NCI-H460 (cell line): ENCODE results near the gene MYCBP. TPM values are rescaled to one million over a fixed set of nuclear protein-coding genes. Genes with fewer than 3 reads are reported as not detected.

Experiments
- DNase-seq: peaks from one replicate; pipeline ENCODE4 v3.0.0-alpha.2; 2016; ENCODE audit warnings: low read depth; ENCODE audit errors: extremely low read depth
- small RNA-seq, 2 experiments: library from RNA; depleted of rRNA; stranded (forward); fragments of <200 nt; gene quantifications; one replicate each; pipeline ENCODE3, GENCODE V24; 2014
- total RNA-seq: library from RNA; depleted of rRNA; stranded (reverse); fragments of >200 nt; shearing (Covaris generic); gene quantifications from 2 replicates; pipeline ENCODE4 v1.2.3, GENCODE V29; 2014; rRNA removed

MYCBP gene
- total RNA-seq, 1 experiment from 2014 or later, result 15.6 TPM

- DNase-seq, result no peak
These were observed 46.3 kb downstream of the MYCBP start for GRCh38 chr1:38826886-38827285.

DNA sequence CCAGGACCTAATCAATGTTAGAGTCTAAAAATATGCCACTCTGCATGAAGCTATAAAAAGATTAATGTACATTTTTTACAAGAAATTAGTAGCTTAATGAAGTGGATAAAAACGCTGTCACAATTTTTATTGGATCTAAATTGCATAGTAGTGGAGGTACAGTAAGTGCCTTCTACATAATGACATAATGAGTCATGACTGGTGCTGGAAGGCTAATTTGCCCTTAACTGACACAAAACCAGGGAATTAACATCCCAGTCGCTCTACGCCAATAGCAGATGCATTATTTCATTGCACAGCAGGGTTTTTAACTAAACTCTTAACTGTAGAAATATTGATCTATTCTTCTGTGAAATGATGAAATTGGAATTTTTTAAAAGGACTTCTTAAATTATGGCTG lies 46.9 kb downstream of the MYCBP start:
- no peak for DNase-seq

GRCh38 chr1:38820860-38821259 lies 52.3 kb downstream of the MYCBP start:
- DNase-seq, result no peak

GRCh38 chr1:38819516-38819915 lies 53.6 kb downstream of the MYCBP start:
- no peak for DNase-seq

- no peak for DNase-seq
These were observed 54.1 kb downstream of the MYCBP start for GRCh38 chr1:38819040-38819439.

DNA sequence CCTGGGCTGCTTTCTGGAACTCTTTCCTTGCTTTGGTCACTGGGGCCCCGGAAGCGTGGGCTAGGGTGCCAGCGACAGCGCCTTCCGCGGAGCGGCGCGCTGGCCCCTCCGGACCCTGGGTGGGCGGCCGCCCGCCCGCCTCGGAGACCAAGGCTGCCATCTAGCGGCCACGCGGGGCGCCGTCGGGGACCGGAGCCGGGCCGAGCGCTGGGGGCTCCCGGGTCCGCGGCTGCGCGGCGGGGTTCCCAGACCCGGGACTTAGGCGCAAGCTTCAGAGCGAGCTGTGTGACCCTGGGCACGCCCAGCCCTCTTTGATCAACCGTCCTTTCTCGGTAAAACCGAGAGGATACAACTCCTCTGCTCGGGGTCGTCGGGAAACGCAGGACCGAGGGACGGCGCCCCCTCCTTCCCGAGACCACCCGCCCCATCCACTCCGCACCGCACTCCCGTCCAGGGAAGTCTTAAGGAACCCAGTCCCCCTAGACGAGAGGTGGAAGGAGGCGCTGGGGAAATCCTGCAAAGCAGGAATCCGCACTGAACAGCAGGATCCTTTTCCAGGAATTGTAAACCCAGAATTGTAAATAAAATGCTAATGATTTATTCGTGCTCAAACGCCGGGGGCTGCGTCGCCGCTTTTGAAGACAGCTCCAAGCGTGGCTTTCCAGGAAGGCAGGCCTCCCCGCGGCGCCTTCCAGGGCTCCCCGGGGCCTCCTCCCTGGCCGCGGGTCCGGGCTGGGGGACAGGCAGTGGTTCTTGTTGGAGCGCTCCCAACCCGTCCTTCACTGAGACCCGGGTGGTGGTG lies 54.8 kb downstream of the MYCBP start:
- DNase-seq, result no peak

DNA sequence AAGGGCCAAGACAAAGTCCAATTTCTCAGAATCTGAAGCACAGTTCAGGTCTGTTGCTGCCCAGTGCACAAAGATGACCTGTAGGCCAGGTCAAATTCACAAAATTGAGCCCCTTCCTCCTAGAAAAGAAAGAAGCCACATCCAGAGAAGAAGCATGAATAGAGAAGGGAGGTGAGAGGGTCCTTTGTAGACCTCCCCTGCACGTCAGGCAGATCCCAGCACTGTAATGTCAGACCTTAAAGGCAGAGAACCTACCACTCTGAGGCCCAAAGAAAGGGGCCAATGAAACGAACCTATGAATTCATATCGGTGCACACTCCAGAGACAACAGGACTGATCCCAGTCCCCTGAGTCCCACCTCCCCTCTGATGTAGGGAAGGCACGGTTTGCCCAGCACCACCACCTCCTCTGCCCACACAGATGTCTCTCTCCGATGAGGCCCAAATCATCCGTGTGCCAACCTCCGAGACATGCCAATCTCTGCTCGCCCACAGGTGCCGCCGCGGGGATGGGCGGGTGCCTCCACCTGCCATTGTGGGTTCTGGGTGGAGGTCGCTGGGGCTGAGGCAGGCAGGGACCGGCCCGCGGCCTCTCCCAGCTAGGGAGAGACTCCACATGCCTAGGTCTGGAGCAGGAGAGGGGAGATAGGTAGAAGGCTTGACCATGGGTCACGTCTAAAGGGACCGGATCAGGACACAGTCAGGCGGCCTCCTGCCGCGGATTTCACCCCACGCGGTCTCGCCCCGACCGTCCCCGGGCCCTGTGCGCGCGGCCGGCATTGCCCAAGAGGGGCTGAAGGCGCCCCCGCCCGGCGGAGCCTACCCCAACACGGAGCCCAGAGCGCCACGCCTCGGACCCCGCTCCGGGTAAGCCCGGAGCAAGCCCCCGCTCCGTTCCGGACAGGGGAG lies 55.6 kb downstream of the MYCBP start:
- no peak for DNase-seq

- DNase-seq, result no peak
These were observed 57.1 kb downstream of the MYCBP start for GRCh38 chr1:38815903-38816627.

DNA sequence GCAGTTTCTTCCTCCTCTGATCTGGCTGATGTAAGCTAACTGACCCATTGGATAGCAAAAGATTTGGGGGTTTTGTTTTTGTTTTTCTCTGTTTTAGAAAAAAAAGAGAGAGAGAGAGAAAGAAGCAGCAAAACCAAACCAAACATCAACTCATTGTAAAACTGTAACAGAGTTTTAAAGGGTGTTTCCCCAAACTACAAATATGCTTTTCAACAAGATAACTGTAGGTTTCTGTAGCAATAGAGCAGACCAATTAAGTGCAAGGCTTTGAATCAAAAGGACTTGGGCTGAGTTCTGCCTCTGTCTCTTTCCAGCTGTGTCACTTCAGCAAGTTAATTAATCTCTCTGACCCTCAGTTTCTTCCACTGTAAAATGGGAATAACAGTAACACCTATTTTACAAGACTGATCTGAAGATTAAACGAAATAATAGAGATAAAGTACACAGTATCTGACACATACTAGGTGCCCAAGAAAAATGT lies 58.1 kb downstream of the MYCBP start:
- DNase-seq, result no peak

- no peak for DNase-seq
These were observed 58.6 kb downstream of the MYCBP start for GRCh38 chr1:38814444-38814983.

DNA sequence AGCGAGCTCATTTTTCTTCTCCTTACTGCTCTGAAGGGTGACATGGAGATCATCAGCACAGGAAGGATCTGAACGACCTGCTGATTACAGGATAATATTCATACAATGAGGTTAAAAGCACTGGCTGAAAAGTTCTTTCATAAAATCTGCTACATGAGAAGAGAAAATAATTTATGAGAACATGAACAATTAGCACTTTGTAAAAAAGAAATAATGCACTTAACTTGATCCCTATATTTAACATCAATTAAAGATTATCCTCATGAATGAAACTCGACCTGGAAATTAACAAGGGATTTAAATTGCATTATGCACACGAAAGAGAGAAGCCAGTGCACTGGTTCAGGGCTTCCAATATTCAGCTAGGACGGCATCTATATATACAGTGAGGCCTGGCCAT lies 60.2 kb downstream of the MYCBP start:
- DNase-seq, result no peak

Small RNA genes within 50 kb of the gene (small RNA-seq; reads per million reads assigned to genes)
- gene GJA9-MYCBP, result 0 reads per million in 2 experiments

Other genes starting within 250 kb of the MYCBP start
- 7.9 and 8.5 TPM in 2 replicates for gene RRAGC, start 13.6 kb downstream of the MYCBP start, total RNA-seq
- not detected in 2 replicates for gene GJA9, start 8.2 kb upstream of the MYCBP start, total RNA-seq
- gene RHBDL2, start 68.5 kb upstream of the MYCBP start, total RNA-seq, result not detected in 2 replicates
- gene AKIRIN1, start 117.9 kb upstream of the MYCBP start, total RNA-seq, result 55.7 and 57.2 TPM in 2 replicates
- gene NDUFS5, start 153.0 kb upstream of the MYCBP start, total RNA-seq, result 349 and 358 TPM in 2 replicates